Non-pigmented ciliary epithelial cell (primary cell): ENCODE results near the gene FER.
A peak's percentile ranks its signal among the peaks of the same experiment; 100 is the strongest.
"Not testable (repeated sequence)": the region's sequence is repeated elsewhere in the genome, so short reads cannot be mapped to it uniquely, and the experiment has no call there.

Experiments used
- DNase-seq: peaks from one replicate; pipeline ENCODE4 v3.0.0-alpha.2; 2010; ENCODE audit warnings: low read depth

Gene FER

GRCh38 chr5:108747774-108748400 is at the start of gene FER:
TSS of gene FER (plus strand) at chr5:108747897. CDS start at chr5:108798183, 50,286 bp downstream.
- DNase-seq: no peak

GRCh38 chr5:108700388-108700787 is 47.3 kb upstream of the FER start:
- not testable (repeated sequence) for DNase-seq

- no peak for DNase-seq
Observed at GRCh38 chr5:108700930-108701329, 46.8 kb upstream of the FER start.

GRCh38 chr5:108702546-108702945 is 45.2 kb upstream of the FER start:
- no peak for DNase-seq

- no peak for DNase-seq
Observed at GRCh38 chr5:108703313-108703712, 44.4 kb upstream of the FER start.

GRCh38 chr5:108707141-108707540 is 40.6 kb upstream of the FER start:
- DNase-seq: no peak

- no peak for DNase-seq
Observed at GRCh38 chr5:108711898-108712297, 35.8 kb upstream of the FER start.

- DNase-seq: no peak
Observed at GRCh38 chr5:108715408-108715807, 32.3 kb upstream of the FER start.

- no peak for DNase-seq
Observed at GRCh38 chr5:108720391-108720790, 27.3 kb upstream of the FER start.

GRCh38 chr5:108726446-108727235 is 21.1 kb upstream of the FER start:
- no peak for DNase-seq

GRCh38 chr5:108727236-108727650 is 20.5 kb upstream of the FER start:
- no peak for DNase-seq

GRCh38 chr5:108727651-108728565 is 19.8 kb upstream of the FER start:
- peak; percentile 49 for DNase-seq

- DNase-seq: no peak
Observed at GRCh38 chr5:108728566-108729241, 19.0 kb upstream of the FER start.

GRCh38 chr5:108729242-108729615 is 18.5 kb upstream of the FER start:
- DNase-seq: no peak

- DNase-seq: no peak
Observed at GRCh38 chr5:108730617-108731340, 16.9 kb upstream of the FER start.

GRCh38 chr5:108735790-108736189 is 11.9 kb upstream of the FER start:
- no peak for DNase-seq

GRCh38 chr5:108736855-108737254 is 10.8 kb upstream of the FER start:
- DNase-seq: no peak

GRCh38 chr5:108739376-108739775 is 8.3 kb upstream of the FER start:
- DNase-seq: no peak

GRCh38 chr5:108739906-108740305 is 7.8 kb upstream of the FER start:
- no peak for DNase-seq

- no peak for DNase-seq
Observed at GRCh38 chr5:108743319-108743718, 4.4 kb upstream of the FER start.

GRCh38 chr5:108743846-108744245 is 3.9 kb upstream of the FER start:
- no peak for DNase-seq
